Liver (tissue), 9 donors: Measurements from ENCODE around the gene SMKR1. TPM values are rescaled to one million over a fixed set of nuclear protein-coding genes. Genes with fewer than 3 reads are reported as not detected.

ENCODE experiments used
- DNase-seq: peaks from one replicate; pipeline ENCODE4 v3.0.0-alpha.2; 2017; ENCODE audit warnings: low spot score
- H3K27ac ChIP-seq, 2 donors: one replicate each; pipeline ENCODE4 v1.7.0; 2013; ENCODE audit warnings: inconsistent platforms in 2 of 2, low read length in 2 of 2, control low read depth in 1 of 2, low read depth in 1 of 2, mild to moderate bottlenecking in 1 of 2
- H3K27me3 ChIP-seq, 4 donors: one replicate each; pipeline versions ENCODE4 v1.6.1 to v1.7.0; 2013; ENCODE audit warnings: low read length in 3 of 4, inconsistent platforms in 1 of 4, mild to moderate bottlenecking in 1 of 4, moderate library complexity in 1 of 4; ENCODE audit not compliant: control insufficient read depth in 4 of 4, insufficient read depth in 4 of 4
- H3K36me3 ChIP-seq, 4 donors: one replicate each; pipeline versions ENCODE4 v1.6.1 to v1.7.0; 2013; ENCODE audit warnings: low read length in 3 of 4, mild to moderate bottlenecking in 3 of 4, low read depth in 1 of 4, moderate library complexity in 1 of 4; ENCODE audit not compliant: control insufficient read depth in 4 of 4, insufficient read depth in 3 of 4
- H3K4me1 ChIP-seq, 4 donors: one replicate each; pipeline versions ENCODE4 v1.6.1 to v1.7.0; 2013; ENCODE audit warnings: low read length in 3 of 4, mild to moderate bottlenecking in 3 of 4, moderate library complexity in 1 of 4; ENCODE audit not compliant: control insufficient read depth in 4 of 4, insufficient read depth in 4 of 4
- H3K4me3 ChIP-seq, 3 donors: one replicate each; pipeline versions ENCODE4 v1.6.1 to v1.7.0; 2013; ENCODE audit warnings: low read length in 3 of 3, control low read depth in 1 of 3, low read depth in 1 of 3, mild to moderate bottlenecking in 1 of 3
- H3K9ac ChIP-seq, 2 donors: one replicate each; pipeline ENCODE4 v1.7.0; 2013; ENCODE audit warnings: low read length in 2 of 2, mild to moderate bottlenecking in 2 of 2, moderate library complexity in 2 of 2, control low read depth in 1 of 2, low read depth in 1 of 2
- H3K9me3 ChIP-seq, 4 donors: one replicate each; pipeline versions ENCODE4 v1.6.1 to v1.7.0; 2013; ENCODE audit warnings: low read length in 3 of 4; ENCODE audit not compliant: control insufficient read depth in 4 of 4
- EGR1 ChIP-seq, 2 donors: IDR thresholded peaks; 2 replicates each; pipeline ENCODE4 v1.6.1; 2016 to 2018; ENCODE audit warnings: antibody characterized with exemption in 2 of 2, low read depth in 2 of 2
- FOXA1 ChIP-seq: IDR thresholded peaks from 2 replicates; pipeline ENCODE4 v1.6.1; 2016; ENCODE audit warnings: antibody characterized with exemption
- FOXA2 ChIP-seq: IDR thresholded peaks from 2 replicates; pipeline ENCODE4 v1.6.1; 2016; ENCODE audit warnings: antibody characterized with exemption
- GABPA ChIP-seq, 2 donors: IDR thresholded peaks in 1 of 2; conservative IDR thresholded peaks in 1 of 2; 2 replicates each; pipeline ENCODE4 v1.6.1; 2016; ENCODE audit warnings: antibody characterized with exemption in 2 of 2, mild to moderate bottlenecking in 1 of 2, moderate library complexity in 1 of 2
- HNF4A ChIP-seq, 2 donors: conservative IDR thresholded peaks; 2 replicates each; pipeline ENCODE4 v1.6.1; 2016; ENCODE audit warnings: antibody characterized with exemption in 2 of 2, mild to moderate bottlenecking in 2 of 2
- HNF4G ChIP-seq: IDR thresholded peaks from 2 replicates; pipeline ENCODE4 v1.6.1; 2016; ENCODE audit warnings: antibody characterized with exemption
- JUND ChIP-seq, 2 donors: IDR thresholded peaks; 2 replicates each; pipeline ENCODE4 v1.6.1; 2016; ENCODE audit warnings: antibody characterized with exemption in 2 of 2
- NR2F2 ChIP-seq: IDR thresholded peaks from 2 replicates; pipeline ENCODE4 v1.6.1; 2016; ENCODE audit warnings: antibody characterized with exemption
- RAD21 ChIP-seq, 2 donors: IDR thresholded peaks; 2 replicates each; pipeline ENCODE4 v1.6.1; 2016; ENCODE audit warnings: antibody characterized with exemption in 2 of 2, mild to moderate bottlenecking in 2 of 2
- SP1 ChIP-seq: IDR thresholded peaks from 2 replicates; pipeline ENCODE4 v1.6.1; 2018; ENCODE audit warnings: antibody characterized with exemption, mild to moderate bottlenecking
- TAF1 ChIP-seq: conservative IDR thresholded peaks from 2 replicates; pipeline ENCODE4 v1.6.1; 2016; ENCODE audit warnings: antibody characterized with exemption, mild to moderate bottlenecking
- YY1 ChIP-seq: IDR thresholded peaks from 2 replicates; pipeline ENCODE4 v1.6.1; 2016; ENCODE audit warnings: antibody characterized with exemption, mild to moderate bottlenecking
- WGBS: extraction: QIAGEN DNeasy Blood & Tissue Kit; methylation state at CpG from one replicate; pipeline ENCODE4 v1.1.7; 2013; 5-methylcytosine and 5-hydroxymethylcytosine counted together
- polyA plus RNA-seq, 2 donors: library from polyadenylated mRNA; stranded (reverse) in 1 of 2; unstranded in 1 of 2; fragments of 200-250 nt in 1 of 2; fragments of >200 nt in 1 of 2; fragmentation: Nextera tagmentation in 1 of 2; extraction: Ambion mirVana in 1 of 2; gene quantifications; one replicate each; pipeline versions ENCODE4 v1.2.1 to v1.2.3, GENCODE V29; 2013 to 2015
- total RNA-seq, 2 donors: library from RNA; depleted of rRNA; stranded (reverse); fragments of >200 nt; gene quantifications; one replicate each; pipeline ENCODE4 v1.2.3, GENCODE V29; 2014
- TF ChIP-seq, protein P1 (sequence below): IDR thresholded peaks from 2 replicates; pipeline ENCODE4 v1.6.1; 2016; ENCODE audit warnings: antibody characterized with exemption
- TF ChIP-seq, protein P2 (sequence below): IDR thresholded peaks from 2 replicates; pipeline ENCODE4 v1.6.1; 2016; ENCODE audit warnings: antibody characterized with exemption, mild to moderate bottlenecking
- TF ChIP-seq, protein P3 (sequence below): IDR thresholded peaks from 2 replicates; pipeline ENCODE4 v1.6.1; 2016; ENCODE audit warnings: antibody characterized with exemption
- donor health status: healthy.
- donor health status: healthy.
- donor health status: healthy.
- donor health status: healthy.
- donor health status: healthy.

Gene SMKR1
- total and polyA plus RNA-seq, 4 donors, result not detected

DNA sequence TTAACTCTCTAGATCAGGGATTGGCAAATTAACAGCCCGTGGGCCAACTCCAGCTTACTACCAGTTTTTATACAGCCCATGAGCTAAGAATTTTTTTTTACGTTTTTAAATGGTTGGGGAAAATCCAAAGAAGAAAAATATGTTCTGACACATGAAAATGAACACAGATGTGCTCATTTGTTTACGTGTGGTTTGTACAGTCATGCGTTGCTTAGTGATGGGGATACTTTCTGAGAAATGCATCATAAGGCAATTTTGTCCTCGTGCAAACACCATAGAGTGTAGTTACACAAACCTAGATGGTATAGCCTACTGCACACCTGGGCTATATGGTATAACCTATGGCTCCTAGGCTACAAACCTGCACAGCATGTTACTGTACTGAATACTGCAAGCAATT, 8.3 kb upstream of the SMKR1 start:
- Histone ChIP-seq H3K4me3 (no peak overlapping the region), H3K27ac (no peak overlapping the region), H3K27me3 (no peaks in the 10 kb centered on the region), H3K36me3 (no peaks in the 10 kb centered on the region), H3K4me1 (no peaks in the 10 kb centered on the region), H3K9ac (no peak overlapping the region), H3K9me3 (no peaks in the 10 kb centered on the region)
- TF ChIP-seq HNF4G, result no peak
- DNase-seq, result no peak
- WGBS, result 87% methylated on average over 5 of the region's 5 CpGs

DNA sequence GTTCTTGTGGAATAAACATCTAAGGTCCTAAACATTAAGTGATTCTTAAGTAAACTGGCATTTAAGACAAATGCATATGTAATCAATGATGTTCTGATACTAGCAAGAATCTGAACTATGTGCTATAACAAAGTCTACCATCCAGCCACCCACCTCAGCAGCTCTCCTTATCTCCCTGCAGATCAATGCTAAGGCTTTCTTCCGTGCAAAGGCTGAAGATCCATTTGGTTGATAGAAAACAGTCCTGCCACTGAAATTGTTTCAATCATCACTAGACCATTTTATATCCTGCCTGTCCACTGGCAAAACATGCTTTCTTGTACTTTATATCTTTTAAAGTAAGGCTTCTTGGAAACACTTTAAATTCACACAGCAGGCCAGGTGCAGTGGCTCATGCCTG, 6.3 kb upstream of the SMKR1 start:
- Histone ChIP-seq H3K36me3 (no peaks in the 10 kb centered on the region), H3K27ac (no peak overlapping the region), H3K9me3 (no peaks in the 10 kb centered on the region), H3K9ac (no peak overlapping the region), H3K4me1 (no peaks in the 10 kb centered on the region), H3K4me3 (no peak overlapping the region), H3K27me3 (no peaks in the 10 kb centered on the region)
- WGBS, result 86% methylated on average over 1 of the region's 1 CpG
- DNase-seq, result no peak
- no peak for TF ChIP-seq SP1

DNA sequence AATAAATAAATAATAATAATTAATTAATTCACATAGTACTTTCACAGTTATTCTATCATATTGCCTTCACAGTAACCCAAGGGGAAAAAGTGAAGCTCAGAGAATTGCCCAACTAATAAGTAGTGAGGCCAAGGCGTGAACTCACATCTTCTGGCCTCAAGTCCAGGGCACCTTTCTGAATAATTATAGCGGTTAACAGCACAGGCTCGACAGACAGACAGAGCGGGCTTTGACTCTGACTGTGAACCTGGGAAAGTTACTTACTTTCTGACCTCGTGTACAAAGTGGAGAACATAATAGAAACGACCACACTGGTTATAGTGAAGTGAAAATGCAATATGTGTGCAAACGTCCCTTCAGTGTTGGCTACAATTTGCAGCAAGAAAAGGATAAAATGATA, 5.7 kb upstream of the SMKR1 start:
- peaks cover 0 to under 1% (median under 1%) of the 10 kb centered on the region in 4 donors for H3K4me1 ChIP-seq
- H3K9ac ChIP-seq, result no peak overlapping the region
- H3K36me3 ChIP-seq, result no peaks in the 10 kb centered on the region
- no peaks in the 10 kb centered on the region for H3K27me3 ChIP-seq
- TF ChIP-seq, protein P1, sequence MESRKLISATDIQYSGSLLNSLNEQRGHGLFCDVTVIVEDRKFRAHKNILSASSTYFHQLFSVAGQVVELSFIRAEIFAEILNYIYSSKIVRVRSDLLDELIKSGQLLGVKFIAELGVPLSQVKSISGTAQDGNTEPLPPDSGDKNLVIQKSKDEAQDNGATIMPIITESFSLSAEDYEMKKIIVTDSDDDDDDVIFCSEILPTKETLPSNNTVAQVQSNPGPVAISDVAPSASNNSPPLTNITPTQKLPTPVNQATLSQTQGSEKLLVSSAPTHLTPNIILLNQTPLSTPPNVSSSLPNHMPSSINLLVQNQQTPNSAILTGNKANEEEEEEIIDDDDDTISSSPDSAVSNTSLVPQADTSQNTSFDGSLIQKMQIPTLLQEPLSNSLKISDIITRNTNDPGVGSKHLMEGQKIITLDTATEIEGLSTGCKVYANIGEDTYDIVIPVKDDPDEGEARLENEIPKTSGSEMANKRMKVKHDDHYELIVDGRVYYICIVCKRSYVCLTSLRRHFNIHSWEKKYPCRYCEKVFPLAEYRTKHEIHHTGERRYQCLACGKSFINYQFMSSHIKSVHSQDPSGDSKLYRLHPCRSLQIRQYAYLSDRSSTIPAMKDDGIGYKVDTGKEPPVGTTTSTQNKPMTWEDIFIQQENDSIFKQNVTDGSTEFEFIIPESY, result no peak
- TF ChIP-seq, protein P2, sequence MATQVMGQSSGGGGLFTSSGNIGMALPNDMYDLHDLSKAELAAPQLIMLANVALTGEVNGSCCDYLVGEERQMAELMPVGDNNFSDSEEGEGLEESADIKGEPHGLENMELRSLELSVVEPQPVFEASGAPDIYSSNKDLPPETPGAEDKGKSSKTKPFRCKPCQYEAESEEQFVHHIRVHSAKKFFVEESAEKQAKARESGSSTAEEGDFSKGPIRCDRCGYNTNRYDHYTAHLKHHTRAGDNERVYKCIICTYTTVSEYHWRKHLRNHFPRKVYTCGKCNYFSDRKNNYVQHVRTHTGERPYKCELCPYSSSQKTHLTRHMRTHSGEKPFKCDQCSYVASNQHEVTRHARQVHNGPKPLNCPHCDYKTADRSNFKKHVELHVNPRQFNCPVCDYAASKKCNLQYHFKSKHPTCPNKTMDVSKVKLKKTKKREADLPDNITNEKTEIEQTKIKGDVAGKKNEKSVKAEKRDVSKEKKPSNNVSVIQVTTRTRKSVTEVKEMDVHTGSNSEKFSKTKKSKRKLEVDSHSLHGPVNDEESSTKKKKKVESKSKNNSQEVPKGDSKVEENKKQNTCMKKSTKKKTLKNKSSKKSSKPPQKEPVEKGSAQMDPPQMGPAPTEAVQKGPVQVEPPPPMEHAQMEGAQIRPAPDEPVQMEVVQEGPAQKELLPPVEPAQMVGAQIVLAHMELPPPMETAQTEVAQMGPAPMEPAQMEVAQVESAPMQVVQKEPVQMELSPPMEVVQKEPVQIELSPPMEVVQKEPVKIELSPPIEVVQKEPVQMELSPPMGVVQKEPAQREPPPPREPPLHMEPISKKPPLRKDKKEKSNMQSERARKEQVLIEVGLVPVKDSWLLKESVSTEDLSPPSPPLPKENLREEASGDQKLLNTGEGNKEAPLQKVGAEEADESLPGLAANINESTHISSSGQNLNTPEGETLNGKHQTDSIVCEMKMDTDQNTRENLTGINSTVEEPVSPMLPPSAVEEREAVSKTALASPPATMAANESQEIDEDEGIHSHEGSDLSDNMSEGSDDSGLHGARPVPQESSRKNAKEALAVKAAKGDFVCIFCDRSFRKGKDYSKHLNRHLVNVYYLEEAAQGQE, result no peak
- no peak for TF ChIP-seq NR2F2
- TF ChIP-seq FOXA2, result no peak
- no peak for TF ChIP-seq EGR1 (IDR thresholded peaks at IDR 0.05; ENCODE audit: low read depth in 2 of 2)
- TF ChIP-seq HNF4G, result no peak
- TF ChIP-seq, protein P3, sequence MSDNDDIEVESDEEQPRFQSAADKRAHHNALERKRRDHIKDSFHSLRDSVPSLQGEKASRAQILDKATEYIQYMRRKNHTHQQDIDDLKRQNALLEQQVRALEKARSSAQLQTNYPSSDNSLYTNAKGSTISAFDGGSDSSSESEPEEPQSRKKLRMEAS, result no peak
- no peak for TF ChIP-seq HNF4A (conservative IDR thresholded peaks at IDR 0.05)
- no peak for TF ChIP-seq YY1
- TF ChIP-seq SP1, result no peak
- no peak for TF ChIP-seq RAD21 (IDR thresholded peaks at IDR 0.05)
- no peak for TF ChIP-seq JUND (IDR thresholded peaks at IDR 0.05)
- TF ChIP-seq FOXA1, result no peak
- TF ChIP-seq TAF1, result no peak
- no peak for TF ChIP-seq GABPA (IDR thresholded peaks at IDR 0.05 in 1 of 2, conservative IDR thresholded peaks at IDR 0.05 in 1 of 2)
- H3K9me3 ChIP-seq, result no peaks in the 10 kb centered on the region
- WGBS, result 74% methylated on average over 7 of the region's 7 CpGs
- no peak overlapping the region for H3K4me3 ChIP-seq
- DNase-seq, result no peak
- no peak overlapping the region for H3K27ac ChIP-seq
